GM19351 (cell line): ENCODE measurements around the gene RPL27A.
A peak's percentile ranks its signal among the peaks of the same experiment; 100 is the strongest.

ENCODE experiments used
- ATAC-seq: cut with Tn5 transposase; IDR thresholded peaks from one replicate; pipeline ENCODE4 v1.9.1; 2021; ENCODE audit warnings: mild to moderate bottlenecking, moderate library complexity; ENCODE audit not compliant: unreplicated experiment

The RPL27A gene

GRCh38 chr11:8720352-8720751, 37.8 kb downstream of the RPL27A start:
- no peak for ATAC-seq

GRCh38 chr11:8720868-8721608, 38.4 kb downstream of the RPL27A start:
- no peak for ATAC-seq

- no peak for ATAC-seq
Observed at GRCh38 chr11:8721609-8722500, 39.3 kb downstream of the RPL27A start.

- no peak for ATAC-seq
Observed at GRCh38 chr11:8722809-8723208, 40.2 kb downstream of the RPL27A start.

- no peak for ATAC-seq
Observed at GRCh38 chr11:8723711-8724110, 41.1 kb downstream of the RPL27A start.

- no peak for ATAC-seq
Observed at GRCh38 chr11:8724682-8725081, 42.1 kb downstream of the RPL27A start.

GRCh38 chr11:8726395-8726794, 43.8 kb downstream of the RPL27A start:
- ATAC-seq = no peak

- ATAC-seq = no peak
Observed at GRCh38 chr11:8728563-8728962, 46.0 kb downstream of the RPL27A start.

GRCh38 chr11:8729067-8729466, 46.5 kb downstream of the RPL27A start:
- no peak for ATAC-seq

GRCh38 chr11:8729837-8730696, 47.5 kb downstream of the RPL27A start:
- ATAC-seq = no peak

- ATAC-seq = no peak
Observed at GRCh38 chr11:8730697-8731020, 48.1 kb downstream of the RPL27A start.

- no peak for ATAC-seq
Observed at GRCh38 chr11:8731647-8732323, 49.2 kb downstream of the RPL27A start.

- ATAC-seq = peak; percentile 76
Observed at GRCh38 chr11:8732324-8732670, 49.7 kb downstream of the RPL27A start.

- no peak for ATAC-seq
Observed at GRCh38 chr11:8732748-8733241, 50.2 kb downstream of the RPL27A start.

GRCh38 chr11:8733852-8734251, 51.3 kb downstream of the RPL27A start:
- ATAC-seq = no peak

GRCh38 chr11:8735094-8735493, 52.5 kb downstream of the RPL27A start:
- no peak for ATAC-seq

- no peak for ATAC-seq
Observed at GRCh38 chr11:8739309-8739793, 56.8 kb downstream of the RPL27A start.
